Inflammatory macrophage treated with lipopolysaccharide for 1 hour (primary cell): Measurements from ENCODE around the gene NAA60.

ENCODE experiments used
- DNase-seq, 2 donors: peaks; one replicate each; pipeline ENCODE4 v3.0.0-alpha.2; 2020 to 2022

Gene NAA60

DNA sequence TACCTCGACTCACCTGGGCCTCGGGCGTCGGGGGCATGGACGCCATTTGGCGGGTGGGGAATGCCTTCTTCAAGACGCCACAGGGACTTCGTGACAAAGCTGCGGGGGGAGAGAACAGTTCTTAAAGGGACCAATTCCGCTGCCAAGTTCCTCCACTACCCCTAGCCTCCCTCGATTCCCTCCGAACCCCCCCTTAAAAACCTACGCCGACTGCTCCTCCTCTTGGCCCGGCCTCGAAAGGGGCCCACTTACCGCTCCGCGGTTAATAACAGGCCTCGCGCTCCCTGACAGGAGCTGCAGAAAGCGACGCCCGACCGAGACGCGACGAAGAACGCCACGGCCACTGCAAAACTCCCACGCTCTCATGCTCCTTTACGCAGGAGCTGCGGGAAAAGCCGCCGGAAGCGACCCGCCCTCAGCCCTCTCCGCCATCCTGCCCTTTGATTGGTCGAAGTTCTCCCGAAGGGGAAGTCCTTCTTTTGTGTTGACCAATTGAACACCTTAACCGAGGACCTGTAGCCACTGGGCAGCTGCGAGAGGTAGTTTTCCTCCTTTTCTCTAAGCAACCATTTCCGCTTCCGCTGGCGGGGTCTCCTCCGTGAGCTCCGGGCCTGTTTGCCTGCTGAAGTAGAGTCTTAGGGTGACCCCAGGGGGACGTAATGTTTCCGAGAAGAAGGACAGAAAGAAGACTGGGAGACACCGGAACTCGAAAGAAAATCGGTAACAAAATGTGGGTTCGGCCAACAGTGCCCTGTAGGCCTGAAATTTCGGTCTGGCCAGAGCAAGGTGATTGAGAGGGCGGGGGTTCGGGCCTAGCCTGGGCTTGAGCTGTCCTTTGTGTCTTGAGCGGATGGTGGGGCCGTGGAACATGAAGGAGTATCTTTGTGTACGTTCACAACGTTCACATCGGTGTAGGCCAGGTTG, at the start of gene NAA60, which contains the start of gene ZNF597:
TSS of gene NAA60 (plus strand) at position 573 of the 924 bp plus-strand sequence. CDS start 32,548 bp downstream, outside the sequence.
TSS of gene ZNF597 (minus strand) at position 397 of the 924 bp plus-strand sequence. CDS start at position 46, 351 bp downstream.
- peak; percentile 83 to 91 for DNase-seq

DNA sequence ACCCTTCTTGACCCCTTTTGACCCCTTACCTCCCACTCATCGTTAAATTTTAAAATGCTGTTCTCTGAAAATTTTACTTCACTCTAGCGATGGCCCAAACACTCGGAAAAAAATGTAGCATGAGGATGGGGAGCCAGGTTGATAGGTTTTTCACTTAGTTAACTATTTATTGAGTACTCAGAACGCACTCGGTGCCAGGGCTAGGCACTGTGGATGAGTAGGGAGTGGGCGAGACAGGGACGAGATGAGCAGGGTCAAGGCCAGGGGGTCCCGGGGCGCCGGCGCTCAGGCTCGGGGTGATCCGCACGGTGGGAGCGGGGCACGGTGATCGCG, 43.1 kb upstream of the NAA60 start:
- DNase-seq = no peak

DNA sequence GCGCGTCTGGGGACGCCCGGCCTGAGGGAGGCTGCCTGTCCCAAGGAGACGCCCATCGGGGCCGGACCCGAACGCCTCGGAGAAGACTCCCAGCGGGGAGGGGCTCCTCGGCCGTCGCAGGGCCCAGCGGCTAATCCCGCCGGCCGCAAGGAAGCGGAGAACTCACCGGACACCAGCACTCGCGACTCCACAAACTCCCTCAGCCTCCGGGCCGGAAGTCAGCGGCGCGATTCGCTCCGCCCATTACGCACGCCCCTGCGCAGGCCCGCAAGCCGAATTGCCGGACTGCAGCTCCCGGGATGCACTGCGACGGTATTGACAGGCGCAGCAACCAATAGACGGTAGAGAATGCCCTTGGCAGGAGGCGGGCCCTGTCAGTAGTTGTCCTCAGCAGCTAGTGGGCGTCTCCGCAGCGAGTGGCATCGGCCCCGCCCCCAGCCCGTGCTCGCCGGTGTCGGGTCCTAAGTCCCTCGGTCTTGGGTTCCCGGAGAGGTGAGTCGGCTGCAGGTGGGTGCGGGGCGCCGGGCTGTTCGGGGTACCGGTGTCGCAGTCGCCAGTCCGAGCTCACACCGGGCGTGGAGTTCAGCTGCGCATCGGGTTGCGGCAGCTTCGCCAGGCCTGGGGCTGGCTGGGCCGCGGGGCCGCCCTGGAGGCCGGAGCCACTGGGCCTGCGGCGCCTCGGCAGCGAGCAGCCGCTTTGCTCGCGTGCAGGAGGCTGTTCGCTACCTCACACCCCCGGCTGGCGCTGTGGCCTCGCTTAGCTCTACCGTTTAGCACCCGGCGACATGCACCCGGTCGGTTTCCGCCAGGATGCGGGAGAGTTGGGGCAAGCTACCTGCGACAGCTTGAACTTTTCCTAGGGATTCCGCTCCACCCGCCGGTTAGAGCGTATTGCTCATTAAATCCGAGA, 42.4 kb upstream of the NAA60 start, which contains the start of the genes ZNF174 and ZSCAN32:
TSS of gene ZNF174 (plus strand) at position 437 of the 910 bp plus-strand sequence. CDS start 790 bp downstream, outside the sequence.
TSS of gene ZSCAN32 (minus strand) at position 226 of the 910 bp plus-strand sequence. CDS start 3,447 bp downstream, outside the sequence.
- peak; percentile 98 to 99 for DNase-seq

DNA sequence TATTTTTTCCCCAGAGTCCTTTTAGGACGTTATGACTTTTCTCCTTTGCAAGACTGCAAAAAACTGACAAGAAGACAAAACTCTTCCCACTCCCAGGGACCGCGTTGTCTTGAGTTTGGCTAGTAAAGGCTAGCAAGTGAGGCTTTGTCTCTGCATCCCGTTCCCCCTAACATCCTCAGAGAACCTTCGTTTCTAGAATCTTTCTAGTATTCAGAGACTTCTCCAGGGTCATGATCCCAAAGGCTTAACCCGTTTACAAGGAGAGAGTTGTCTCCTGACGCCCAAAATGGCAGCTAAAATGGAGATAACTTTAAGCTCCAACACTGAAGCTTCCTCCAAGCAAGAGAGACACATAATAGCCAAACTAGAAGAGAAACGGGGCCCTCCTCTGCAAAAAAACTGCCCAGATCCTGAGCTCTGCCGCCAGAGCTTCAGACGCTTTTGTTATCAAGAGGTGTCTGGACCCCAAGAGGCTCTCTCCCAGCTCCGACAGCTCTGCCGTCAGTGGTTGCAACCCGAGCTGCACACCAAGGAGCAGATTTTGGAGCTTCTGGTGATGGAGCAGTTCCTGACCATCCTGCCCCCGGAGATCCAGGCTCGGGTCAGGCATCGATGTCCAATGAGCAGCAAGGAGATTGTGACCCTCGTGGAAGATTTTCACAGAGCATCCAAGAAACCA, 41.6 kb upstream of the NAA60 start:
- DNase-seq = peak in 1 of 2 donors; percentile 16

DNA sequence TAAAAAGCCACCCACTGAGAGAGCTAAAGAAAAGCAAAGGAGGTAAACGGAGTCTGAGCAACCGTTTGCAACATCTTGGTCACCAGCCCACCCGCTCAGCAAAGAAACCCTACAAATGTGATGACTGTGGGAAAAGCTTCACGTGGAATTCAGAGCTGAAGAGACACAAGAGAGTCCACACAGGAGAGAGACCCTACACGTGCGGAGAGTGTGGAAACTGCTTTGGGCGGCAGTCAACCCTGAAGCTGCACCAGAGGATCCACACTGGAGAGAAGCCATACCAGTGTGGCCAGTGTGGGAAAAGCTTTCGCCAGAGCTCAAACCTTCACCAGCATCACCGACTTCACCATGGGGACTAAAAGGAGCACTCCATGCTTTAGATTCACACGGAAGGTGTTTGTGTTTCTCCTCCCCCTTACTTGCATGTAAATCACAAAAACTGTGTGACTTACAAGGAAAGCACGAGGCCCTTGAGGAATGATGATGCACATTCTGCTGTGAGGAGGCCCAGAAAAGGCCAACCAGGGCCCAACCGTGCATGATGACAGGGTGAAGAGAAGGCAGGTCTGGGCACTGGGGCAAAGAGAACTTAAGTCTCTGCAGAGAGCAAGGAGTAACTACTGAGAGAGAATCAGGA, 34.8 kb upstream of the NAA60 start:
- DNase-seq = no peak

DNA sequence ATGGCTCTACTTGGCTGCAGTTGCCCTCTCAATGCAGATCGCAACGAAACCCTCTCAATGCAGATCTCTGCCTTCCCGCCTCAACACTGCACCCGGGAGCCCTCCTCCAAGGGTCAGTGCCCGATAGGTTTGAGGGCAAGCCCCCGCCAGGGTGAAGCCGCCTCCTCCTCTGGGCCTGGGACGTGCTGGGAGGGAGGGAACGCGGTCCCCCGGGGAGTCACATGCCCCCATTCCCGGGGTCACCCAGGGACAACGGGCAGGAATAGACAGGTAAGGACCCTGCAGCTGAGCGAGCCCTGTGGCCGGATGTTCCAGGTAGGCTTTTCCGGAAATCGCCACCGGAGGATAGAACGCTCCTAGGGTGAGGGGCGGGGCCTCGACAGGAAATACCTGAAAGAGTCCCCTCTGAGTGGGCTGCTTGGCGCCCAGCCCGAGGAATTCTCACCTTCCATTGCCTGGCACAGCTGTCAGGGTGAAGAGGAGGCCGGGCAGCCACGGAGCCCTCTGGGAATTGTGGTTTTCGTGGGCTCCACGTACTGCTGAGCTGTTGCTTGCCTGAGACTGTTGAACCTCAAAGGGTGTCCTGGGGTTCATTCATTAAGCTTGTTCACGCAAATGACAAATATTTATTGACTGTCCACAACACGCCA, 29.6 kb upstream of the NAA60 start:
- DNase-seq = no peak

DNA sequence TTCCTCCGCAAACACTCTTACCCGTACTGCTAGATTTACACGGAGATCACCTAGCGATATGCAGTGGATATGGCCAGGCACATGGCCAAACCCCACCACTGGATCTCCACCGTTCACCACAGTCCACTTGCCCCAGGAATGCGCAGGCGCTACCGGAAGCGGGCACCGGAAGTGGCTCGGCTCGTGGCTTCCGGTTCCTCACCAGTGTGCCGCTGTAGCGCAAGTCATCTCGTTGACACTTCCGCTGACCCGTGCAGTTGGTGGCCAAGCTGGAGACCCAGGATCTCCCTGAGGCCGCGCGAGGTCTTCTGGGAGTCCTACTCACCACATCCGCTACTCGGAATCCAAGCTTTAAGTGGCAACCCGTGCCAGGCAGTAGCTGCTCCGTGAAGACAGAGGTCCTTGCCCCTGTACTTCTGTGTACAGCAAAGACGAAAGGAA, 11.7 kb upstream of the NAA60 start:
- DNase-seq = peak; percentile 23 to 29

DNA sequence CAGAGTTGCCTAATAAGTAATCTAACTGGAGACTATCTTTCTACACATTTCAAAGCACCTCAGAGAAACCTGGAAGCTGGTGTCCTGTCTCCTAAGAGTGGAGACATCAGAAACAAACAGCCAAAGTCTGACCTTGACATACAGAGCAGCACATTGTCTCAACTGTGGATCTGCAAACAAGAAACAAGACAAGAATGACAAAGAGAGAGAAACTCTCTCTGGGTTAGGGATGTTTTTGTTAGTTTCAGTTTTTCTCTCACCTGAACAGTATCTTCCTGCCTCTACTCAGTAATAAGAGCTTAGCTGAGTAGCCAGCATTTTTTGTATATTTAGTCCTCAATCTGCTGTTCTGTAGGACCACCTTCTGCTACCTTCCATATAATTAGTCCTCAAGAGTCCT, 9.1 kb upstream of the NAA60 start:
- DNase-seq = no peak

DNA sequence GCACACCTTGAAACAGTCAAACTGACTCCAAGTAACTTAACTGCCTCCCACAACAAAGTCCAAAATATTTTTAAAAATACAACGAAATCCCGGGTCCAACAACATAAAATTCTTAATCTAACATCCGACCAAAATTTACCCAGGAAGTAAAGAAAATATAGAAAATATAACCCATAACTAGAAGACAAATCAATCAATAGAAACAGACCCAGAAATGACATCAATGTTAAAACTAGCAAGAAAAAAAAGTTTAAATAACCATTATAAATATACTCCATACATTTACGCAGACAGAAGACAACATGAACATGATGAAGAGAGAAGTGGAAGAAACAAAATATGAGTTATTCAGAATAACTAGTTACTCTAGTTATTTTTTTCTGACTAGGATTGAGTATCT, 3.8 kb upstream of the NAA60 start:
- no peak for DNase-seq

DNA sequence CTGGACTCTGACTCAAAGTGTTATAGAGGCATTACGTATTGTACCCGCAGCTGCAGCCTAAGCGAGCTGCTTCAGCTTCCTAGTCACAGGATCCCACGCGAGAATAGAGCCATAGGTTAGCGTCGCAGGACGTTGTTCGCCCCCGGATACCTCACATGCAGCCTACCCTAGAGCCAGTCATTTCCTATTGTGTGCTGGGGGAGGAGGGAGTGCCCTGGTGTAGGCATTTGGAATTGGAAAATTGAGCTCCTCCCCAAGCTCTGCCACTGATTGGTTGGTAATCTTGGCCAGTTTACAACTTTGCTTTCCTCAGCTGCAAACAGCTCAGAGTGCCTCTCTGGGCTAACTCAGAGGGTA, 530 bp downstream of the NAA60 start:
- DNase-seq = peak; percentile 70 to 88

DNA sequence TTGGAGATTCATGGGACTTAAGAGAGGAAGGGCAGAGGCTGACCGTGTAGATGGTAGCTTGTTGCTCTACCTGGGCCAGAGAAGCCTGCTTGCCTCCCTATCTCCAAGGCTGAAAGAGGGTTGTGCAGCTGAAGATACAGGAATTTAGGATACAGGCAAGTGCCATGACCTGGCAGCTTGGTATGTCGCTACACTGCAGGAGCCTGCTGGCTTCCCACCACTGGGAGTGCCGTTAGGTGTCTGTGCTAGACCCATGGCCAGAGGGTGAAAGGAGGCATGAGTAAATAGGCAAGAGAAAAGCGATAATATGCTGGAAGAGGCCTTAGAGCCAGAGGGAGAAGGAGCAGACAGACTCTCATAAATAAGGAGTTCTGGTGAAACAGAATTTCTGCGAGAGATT, 10.6 kb downstream of the NAA60 start:
- no peak for DNase-seq

DNA sequence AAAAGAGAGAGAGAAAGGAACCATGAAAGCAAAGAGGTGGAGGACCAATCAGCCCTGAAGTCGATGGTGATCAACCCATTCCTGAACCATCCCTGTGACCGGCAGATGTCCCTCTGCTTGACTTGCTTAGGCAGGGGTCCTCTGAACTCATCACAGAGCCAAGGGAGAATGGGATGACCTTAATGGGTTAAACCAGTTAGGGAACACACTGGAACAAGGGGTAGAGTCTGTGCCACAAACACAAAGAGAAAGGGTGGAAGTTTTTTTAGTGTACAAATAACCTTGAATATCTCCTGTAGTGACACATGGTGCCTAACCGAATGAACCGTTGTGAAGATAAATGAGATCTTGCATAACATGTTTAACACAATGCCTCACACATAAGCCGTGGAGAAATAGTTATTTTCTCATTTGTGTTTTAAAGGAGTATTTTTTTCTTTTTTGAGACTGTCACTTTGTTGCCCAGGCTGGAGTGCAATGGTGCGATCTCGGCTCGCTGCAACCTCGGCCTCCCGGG, 11.2 kb downstream of the NAA60 start:
- no peak for DNase-seq

DNA sequence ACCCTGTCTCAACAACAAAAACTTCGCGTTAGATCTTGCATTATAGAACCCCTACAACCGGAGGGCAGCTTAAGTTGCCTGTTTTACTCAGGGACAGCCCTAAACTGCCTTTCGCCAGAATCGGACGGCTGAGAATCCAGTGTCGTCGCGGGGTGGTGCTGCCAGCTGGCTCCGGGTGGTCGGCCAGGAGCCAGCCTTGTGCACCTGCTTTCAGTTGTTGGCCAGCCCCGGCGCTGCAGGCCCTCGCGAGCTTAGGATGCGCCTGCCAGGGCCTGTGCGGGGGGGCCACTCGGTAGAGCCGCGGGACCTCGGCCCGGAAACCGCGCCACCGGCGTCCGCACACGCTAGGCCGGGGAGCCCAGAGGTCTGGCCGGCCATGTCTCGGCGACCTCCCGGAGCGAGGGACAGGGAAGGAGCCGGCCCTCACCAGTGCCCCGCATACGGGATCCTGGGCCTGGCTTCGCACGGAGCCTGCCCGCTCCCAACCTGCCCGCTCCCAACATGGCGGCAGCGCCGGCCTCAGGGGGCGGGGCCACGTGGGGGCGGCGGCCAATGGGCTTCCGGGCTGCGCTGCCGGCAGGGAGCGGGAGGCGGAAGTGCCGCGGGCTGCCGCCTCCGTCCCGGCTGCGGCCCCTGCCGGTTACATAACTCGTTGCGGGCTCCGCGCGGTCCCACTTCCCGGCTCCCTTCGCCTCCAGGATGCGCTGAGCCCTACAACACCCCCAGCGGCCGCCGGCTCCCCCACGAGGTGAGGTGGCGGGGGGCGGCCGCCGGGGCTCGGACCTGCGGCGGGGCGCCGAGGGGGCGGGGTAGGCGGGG, 14.2 kb downstream of the NAA60 start:
- peak; percentile 84 to 91 for DNase-seq

DNA sequence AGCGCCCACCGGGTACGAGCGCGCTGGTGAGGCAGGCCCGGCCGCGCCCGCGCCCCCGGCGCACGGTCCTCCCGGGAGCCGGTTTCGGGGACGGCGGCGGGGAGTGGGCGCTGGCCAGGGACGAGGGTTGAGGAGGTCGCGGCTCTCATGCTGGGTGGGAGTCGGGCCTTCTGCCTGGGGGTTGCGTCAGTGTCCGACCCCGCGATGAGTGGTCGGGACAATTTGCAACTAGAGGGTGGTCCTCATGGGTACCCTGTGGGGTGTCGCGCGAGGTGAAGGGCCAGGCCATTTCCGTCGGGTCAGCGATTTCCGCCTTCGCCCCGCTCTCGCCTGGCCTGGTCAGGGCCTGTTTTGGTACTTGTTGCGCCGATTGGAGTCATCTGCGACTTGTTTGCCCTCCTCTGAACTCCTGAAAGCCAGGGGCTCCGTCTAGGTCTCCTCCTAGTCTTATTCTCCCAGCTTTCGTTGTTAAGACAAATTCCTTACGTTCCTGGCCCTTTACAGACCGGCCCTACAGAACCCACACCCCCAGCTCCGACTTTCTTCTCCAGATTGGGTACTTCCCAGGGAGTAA, 14.9 kb downstream of the NAA60 start:
- DNase-seq = no peak

DNA sequence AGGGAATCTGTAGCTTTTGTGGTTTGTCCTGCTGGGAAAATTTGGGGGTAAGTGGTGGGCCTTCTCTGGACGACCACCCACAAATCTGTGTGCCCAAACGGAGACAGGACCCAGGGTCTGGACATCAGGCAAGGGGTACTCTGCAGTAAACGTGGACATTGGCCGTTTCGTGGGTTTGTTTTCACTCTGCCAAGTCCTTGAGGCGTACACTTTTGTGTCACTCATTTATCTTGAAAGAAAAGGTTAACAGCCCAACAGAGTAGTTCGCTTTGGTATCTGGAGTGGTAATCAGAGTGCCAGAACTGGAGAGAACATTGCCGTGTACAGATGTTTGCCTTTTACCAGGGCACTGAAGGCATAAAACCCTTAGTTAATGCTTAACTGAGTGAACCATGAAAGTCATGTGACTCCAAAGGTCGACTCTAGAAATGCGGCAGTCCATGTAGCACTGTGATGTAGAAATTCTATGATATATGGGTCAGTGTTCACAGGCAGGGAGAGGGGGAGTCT, 15.4 kb downstream of the NAA60 start:
- DNase-seq = peak in 1 of 2 donors; percentile 26

DNA sequence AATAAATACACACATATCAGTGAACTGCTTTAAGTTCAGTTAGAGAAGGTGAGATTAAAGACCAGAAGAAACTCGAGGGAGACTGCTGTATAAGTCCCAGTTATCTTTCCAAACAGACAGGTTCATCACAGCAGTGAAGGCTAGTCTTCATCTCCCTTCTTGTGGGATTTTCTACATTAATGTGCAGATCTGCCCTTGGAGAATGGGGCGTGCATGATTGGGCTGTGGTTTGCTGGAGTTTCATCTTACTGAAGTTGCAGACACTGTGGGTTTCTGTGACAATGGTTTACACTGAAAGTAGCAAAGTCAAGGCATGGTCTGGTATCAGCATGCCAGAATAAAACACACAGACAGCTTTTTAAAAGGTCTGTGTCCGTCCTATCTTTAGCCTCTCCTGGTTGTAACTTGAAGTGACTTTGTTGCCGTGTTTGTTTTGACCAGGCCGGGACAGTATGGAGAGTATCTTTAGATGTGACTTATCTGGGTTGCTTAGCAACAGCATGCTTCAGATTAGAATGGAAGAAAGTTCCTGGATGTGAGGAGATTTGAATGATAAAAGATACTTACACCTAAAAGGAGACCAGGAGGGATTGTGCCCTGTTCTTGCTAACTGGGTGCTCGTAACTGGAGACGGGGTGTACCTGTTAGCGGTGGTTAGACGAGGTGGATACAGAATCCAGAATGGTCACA, 16.1 kb downstream of the NAA60 start:
- no peak for DNase-seq

DNA sequence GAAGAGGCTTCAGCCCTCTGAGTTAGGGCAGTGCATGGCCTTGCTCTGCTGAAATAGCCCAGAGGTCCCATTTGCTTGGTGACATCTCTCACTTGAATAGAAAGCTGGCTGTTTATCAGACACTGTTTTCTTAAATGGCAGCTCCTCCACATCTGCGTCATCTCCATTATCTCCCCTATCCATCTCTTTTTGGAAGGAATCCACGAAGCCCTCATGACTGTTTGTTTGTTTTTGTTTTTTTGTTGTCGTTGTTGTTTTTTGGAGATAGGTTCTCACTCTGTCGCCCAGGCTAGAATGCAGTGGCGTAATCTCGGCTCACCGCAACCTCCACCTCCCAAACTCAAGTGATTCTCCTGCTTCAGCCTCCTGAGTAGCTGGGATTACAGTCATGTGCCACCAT, 16.6 kb downstream of the NAA60 start:
- DNase-seq = no peak

DNA sequence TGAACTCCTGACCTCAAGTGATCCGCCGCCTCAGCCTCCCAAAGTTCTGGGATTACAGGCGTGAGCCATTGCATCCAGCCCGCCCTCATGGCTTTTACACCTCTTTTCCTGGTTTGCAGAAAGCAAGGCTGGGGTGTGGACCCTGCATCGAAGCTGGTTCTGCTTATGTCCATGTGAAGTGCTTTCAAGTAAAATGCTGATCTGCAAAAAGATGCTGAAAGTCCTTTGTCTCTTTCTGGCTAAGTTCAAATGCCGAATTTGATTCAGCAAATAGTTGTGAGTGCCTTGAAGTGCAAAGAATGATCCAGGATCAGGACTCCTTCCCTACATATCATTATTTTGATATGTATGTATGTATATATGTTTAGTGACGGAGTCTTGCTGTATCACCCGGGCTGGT, 17.1 kb downstream of the NAA60 start:
- no peak for DNase-seq

DNA sequence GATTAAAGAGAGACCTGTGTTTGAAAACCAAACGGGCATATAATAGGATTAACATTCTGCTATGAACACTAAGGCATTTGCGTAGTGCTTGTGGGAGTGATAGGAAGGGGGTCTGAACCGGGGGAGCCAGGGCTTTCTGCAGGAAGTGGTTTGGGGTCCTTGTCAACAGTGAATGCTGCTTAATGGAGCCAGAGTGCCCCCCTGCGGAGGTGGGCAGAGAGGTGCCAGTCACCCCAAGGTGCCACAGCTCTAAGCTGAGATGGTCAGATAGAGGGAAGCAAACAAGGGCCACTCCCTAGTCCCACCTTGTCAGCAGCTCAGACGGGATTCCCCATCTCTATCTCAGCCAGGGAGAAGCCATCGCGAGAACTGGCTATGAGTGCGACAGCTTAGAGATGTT, 17.7 kb downstream of the NAA60 start:
- peak; percentile 20 to 53 for DNase-seq
